Endothelial cell of umbilical vein (primary cell): Measurements from ENCODE around the gene CNTN1.

ENCODE experiments used
- EZH2 ChIP-seq: IDR thresholded peaks from 2 replicates; pipeline ENCODE4 v1.6.1; 2012; ENCODE audit warnings: borderline replicate concordance, low read depth, mild to moderate bottlenecking, moderate library complexity, low read length, inconsistent platforms; ENCODE audit not compliant: severe bottlenecking
- FOS ChIP-seq: IDR thresholded peaks from 2 replicates; pipeline ENCODE4 v1.6.1; 2011; ENCODE audit warnings: mild to moderate bottlenecking, low read length, moderate library complexity, borderline replicate concordance; ENCODE audit not compliant: insufficient read depth
- GATA2 ChIP-seq: IDR thresholded peaks from 2 replicates; pipeline ENCODE4 v1.7.0; 2011; ENCODE audit warnings: low read depth, mild to moderate bottlenecking, moderate library complexity, mixed read lengths, low read length; ENCODE audit not compliant: insufficient read length, insufficient read depth
- MYC ChIP-seq: IDR thresholded peaks from one replicate; pipeline ENCODE4 v1.6.1; 2011; ENCODE audit warnings: mild to moderate bottlenecking, low read depth, low read length
- POLR2A ChIP-seq: IDR thresholded peaks from 2 replicates; pipeline ENCODE4 v1.6.1; 2012; ENCODE audit warnings: low read depth, mild to moderate bottlenecking, control low read depth, low read length
- POLR2AphosphoS5 ChIP-seq: IDR thresholded peaks from 2 replicates; pipeline ENCODE4 v1.6.1; 2012; ENCODE audit warnings: low read depth, mild to moderate bottlenecking, control low read depth, low read length, moderate library complexity; ENCODE audit not compliant: insufficient read depth
- TF ChIP-seq, protein P1 (sequence below), 2 donors: IDR thresholded peaks; 1 replicate in 1 of 2; 2 replicates in 1 of 2; pipeline ENCODE4 v1.5.1; 2011; ENCODE audit warnings: low read length in 2 of 2, mild to moderate bottlenecking in 2 of 2, moderate library complexity in 2 of 2, control low read depth in 1 of 2, inconsistent platforms in 1 of 2, low read depth in 1 of 2; ENCODE audit not compliant: insufficient read depth in 1 of 2; ENCODE audit errors: extremely low read depth in 1 of 2
- TF ChIP-seq, protein P2 (sequence below): IDR thresholded peaks from 2 replicates; pipeline ENCODE4 v1.6.1; 2011; ENCODE audit not compliant: insufficient read depth, insufficient read length

DNA sequence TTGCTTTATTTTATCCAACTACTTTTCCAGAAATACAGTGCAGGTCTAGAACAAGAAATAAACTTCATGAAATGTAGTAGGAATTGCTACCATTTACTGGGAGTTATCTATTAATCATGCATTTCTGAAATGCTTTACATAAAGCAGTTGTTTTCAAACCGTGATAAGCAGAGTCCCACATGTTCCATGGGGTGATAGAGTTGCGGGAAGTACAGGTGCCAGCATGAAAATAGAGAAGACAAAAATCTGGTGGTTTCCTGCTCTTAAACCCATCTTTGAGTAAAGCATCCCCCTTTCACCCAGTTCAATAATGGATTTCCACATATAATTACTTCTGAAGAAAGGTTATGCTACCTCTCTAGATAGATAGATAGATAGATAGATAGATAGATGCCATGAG, 372.2 kb downstream of the CNTN1 start:
- TF ChIP-seq, protein P1, sequence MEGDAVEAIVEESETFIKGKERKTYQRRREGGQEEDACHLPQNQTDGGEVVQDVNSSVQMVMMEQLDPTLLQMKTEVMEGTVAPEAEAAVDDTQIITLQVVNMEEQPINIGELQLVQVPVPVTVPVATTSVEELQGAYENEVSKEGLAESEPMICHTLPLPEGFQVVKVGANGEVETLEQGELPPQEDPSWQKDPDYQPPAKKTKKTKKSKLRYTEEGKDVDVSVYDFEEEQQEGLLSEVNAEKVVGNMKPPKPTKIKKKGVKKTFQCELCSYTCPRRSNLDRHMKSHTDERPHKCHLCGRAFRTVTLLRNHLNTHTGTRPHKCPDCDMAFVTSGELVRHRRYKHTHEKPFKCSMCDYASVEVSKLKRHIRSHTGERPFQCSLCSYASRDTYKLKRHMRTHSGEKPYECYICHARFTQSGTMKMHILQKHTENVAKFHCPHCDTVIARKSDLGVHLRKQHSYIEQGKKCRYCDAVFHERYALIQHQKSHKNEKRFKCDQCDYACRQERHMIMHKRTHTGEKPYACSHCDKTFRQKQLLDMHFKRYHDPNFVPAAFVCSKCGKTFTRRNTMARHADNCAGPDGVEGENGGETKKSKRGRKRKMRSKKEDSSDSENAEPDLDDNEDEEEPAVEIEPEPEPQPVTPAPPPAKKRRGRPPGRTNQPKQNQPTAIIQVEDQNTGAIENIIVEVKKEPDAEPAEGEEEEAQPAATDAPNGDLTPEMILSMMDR (IDR thresholded peaks at IDR 0.05; ENCODE audit: extremely low read depth in 1 of 2, insufficient read depth in 1 of 2, low read depth in 1 of 2, low read length in 2 of 2), result no peak
- TF ChIP-seq POLR2AphosphoS5 (no peak), FOS (no peak), POLR2A (no peak), MYC (no peak), EZH2 (no peak), GATA2 (no peak)
- TF ChIP-seq, protein P2, sequence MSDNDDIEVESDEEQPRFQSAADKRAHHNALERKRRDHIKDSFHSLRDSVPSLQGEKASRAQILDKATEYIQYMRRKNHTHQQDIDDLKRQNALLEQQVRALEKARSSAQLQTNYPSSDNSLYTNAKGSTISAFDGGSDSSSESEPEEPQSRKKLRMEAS, result no peak
